ENCODE measurements around the gene STAU1.
"Not testable (repeated sequence)": the region's sequence is repeated elsewhere in the genome, so short reads cannot be mapped to it uniquely, and the experiment has no call there.

STAU1 gene

GRCh38 chr20:49187851-49188641 lies at the start of gene STAU1:
Gene STAU1 (minus strand): TSS chr20:49188334. CDS start chr20:49166201, 22,133 bp downstream.
- DNase-seq, result peak; percentile 92

GRCh38 chr20:49237531-49237930 lies 49.4 kb upstream of the STAU1 start:
- no peak for DNase-seq

GRCh38 chr20:49236301-49236700 lies 48.2 kb upstream of the STAU1 start:
- no peak for DNase-seq

GRCh38 chr20:49234831-49235230 lies 46.7 kb upstream of the STAU1 start:
- no peak for DNase-seq

GRCh38 chr20:49233226-49233625 lies 45.1 kb upstream of the STAU1 start:
- DNase-seq, result no peak

GRCh38 chr20:49231471-49231870 lies 43.3 kb upstream of the STAU1 start:
- DNase-seq, result no peak

- no peak for DNase-seq
These were observed 42.5 kb upstream of the STAU1 start for GRCh38 chr20:49230561-49231133.

GRCh38 chr20:49230021-49230420 lies 41.9 kb upstream of the STAU1 start:
- DNase-seq, result peak; percentile 74

- DNase-seq, result no peak
These were observed 41.2 kb upstream of the STAU1 start for GRCh38 chr20:49229381-49229780.

- no peak for DNase-seq
These were observed 40.5 kb upstream of the STAU1 start for GRCh38 chr20:49228676-49229075.

- DNase-seq, result no peak
These were observed 37.8 kb upstream of the STAU1 start for GRCh38 chr20:49225896-49226295.

- DNase-seq, result no peak
These were observed 32.0 kb upstream of the STAU1 start for GRCh38 chr20:49219924-49220831.

GRCh38 chr20:49219091-49219923 lies 31.2 kb upstream of the STAU1 start, which contains the start of gene DDX27:
Gene DDX27 (plus strand): TSS chr20:49219416. CDS start chr20:49219449, 33 bp downstream.
- peak; percentile 97 for DNase-seq

GRCh38 chr20:49218739-49219090 lies 30.6 kb upstream of the STAU1 start:
- DNase-seq, result not testable (repeated sequence)

GRCh38 chr20:49216991-49217578 lies 29.0 kb upstream of the STAU1 start:
- peak; percentile 89 for DNase-seq

GRCh38 chr20:49215232-49215631 lies 27.1 kb upstream of the STAU1 start:
- no peak for DNase-seq

- no peak for DNase-seq
These were observed 26.4 kb upstream of the STAU1 start for GRCh38 chr20:49214571-49214970.

- DNase-seq, result no peak
These were observed 22.6 kb upstream of the STAU1 start for GRCh38 chr20:49210757-49211110.

- no peak for DNase-seq
These were observed 22.1 kb upstream of the STAU1 start for GRCh38 chr20:49210101-49210756.

GRCh38 chr20:49207076-49207475 lies 18.9 kb upstream of the STAU1 start:
- DNase-seq, result no peak

GRCh38 chr20:49203746-49204145 lies 15.6 kb upstream of the STAU1 start:
- DNase-seq, result no peak

- no peak for DNase-seq
These were observed 14.9 kb upstream of the STAU1 start for GRCh38 chr20:49203011-49203410.

All from DMS153 (cell line).